RWPE2 (cell line): Measurements from ENCODE around the gene KEL.

Source experiments
- ATAC-seq: fragments of 200-7000 bp; cut with Tn5 transposase; 3 replicates; pipeline ENCODE4 v1.9.1; 2021; ENCODE audit warnings: low read depth
- DNase-seq: peaks from one replicate; pipeline ENCODE4 v3.0.0-alpha.2; 2020; ENCODE audit warnings: low spot score
- H3K27ac ChIP-seq: fragments of 450-650 bp; 2 replicates; pipeline ENCODE4 v1.5.1; 2017; ENCODE audit warnings: mild to moderate bottlenecking; ENCODE audit not compliant: poor library complexity, severe bottlenecking
- H3K27me3 ChIP-seq: fragments of 250-450 bp; sonication (Bioruptor Pico); 2 replicates; pipeline ENCODE4 v1.5.1; 2021; ENCODE audit warnings: mild to moderate bottlenecking, moderate library complexity; ENCODE audit not compliant: insufficient read depth, poor library complexity, severe bottlenecking
- H3K36me3 ChIP-seq: fragments of 250-450 bp; sonication (Bioruptor Pico); 2 replicates; pipeline ENCODE4 v1.5.1; 2020; ENCODE audit warnings: low read depth, mild to moderate bottlenecking, moderate library complexity
- H3K4me1 ChIP-seq: fragments of 250-450 bp; sonication (Bioruptor Pico); 2 replicates; pipeline ENCODE4 v1.5.1; 2021; ENCODE audit warnings: mild to moderate bottlenecking, moderate library complexity; ENCODE audit not compliant: insufficient read depth, poor library complexity, severe bottlenecking
- H3K4me3 ChIP-seq: fragments of 250-450 bp; sonication (Bioruptor Pico); 2 replicates; pipeline ENCODE4 v1.5.1; 2021; ENCODE audit warnings: mild to moderate bottlenecking, moderate library complexity; ENCODE audit not compliant: severe bottlenecking
- H3K9me3 ChIP-seq: fragments of 250-450 bp; sonication (Bioruptor Pico); 2 replicates; pipeline ENCODE4 v1.5.1; 2021; ENCODE audit warnings: mild to moderate bottlenecking, moderate library complexity; ENCODE audit not compliant: severe bottlenecking
- CTCF ChIP-seq: fragments of 450-650 bp; IDR thresholded peaks from one replicate; pipeline ENCODE4 v1.5.1; 2017; ENCODE audit warnings: mild to moderate bottlenecking, moderate library complexity; ENCODE audit not compliant: poor library complexity, severe bottlenecking

Gene KEL

GRCh38 chr7:142894985-142895593 lies 67.1 kb downstream of the KEL start:
- no peak overlapping the region for H3K27ac ChIP-seq
- H3K4me3 ChIP-seq = no peak overlapping the region
- H3K4me1 ChIP-seq = no peaks in the 10 kb centered on the region
- DNase-seq = no peak
- no peaks in the 10 kb centered on the region for H3K27me3 ChIP-seq
- no peaks in the 10 kb centered on the region for H3K9me3 ChIP-seq
- ATAC-seq = no peak
- no peak for TF ChIP-seq CTCF
- no peaks in the 10 kb centered on the region for H3K36me3 ChIP-seq

GRCh38 chr7:142894112-142894984 lies 67.8 kb downstream of the KEL start:
- ATAC-seq (no peak), DNase-seq (no peak)

GRCh38 chr7:142892951-142893350 lies 69.2 kb downstream of the KEL start:
- H3K27ac ChIP-seq = no peak overlapping the region
- ATAC-seq = no peak
- no peak for DNase-seq

More at GRCh38 chr7:142894112-142894984, 67.8 kb downstream of the KEL start:
- H3K4me1 ChIP-seq = no peaks in the 10 kb centered on the region
- H3K27ac ChIP-seq = no peak overlapping the region
- no peak for TF ChIP-seq CTCF
- no peaks in the 10 kb centered on the region for H3K27me3 ChIP-seq
- H3K4me3 ChIP-seq = no peak overlapping the region
- H3K9me3 ChIP-seq = no peaks in the 10 kb centered on the region
- H3K36me3 ChIP-seq = no peaks in the 10 kb centered on the region

GRCh38 chr7:142891490-142892082 lies 70.6 kb downstream of the KEL start:
- Histone ChIP-seq H3K36me3 (no peaks in the 10 kb centered on the region), H3K4me3 (no peak overlapping the region), H3K4me1 (no peaks in the 10 kb centered on the region), H3K9me3 (no peaks in the 10 kb centered on the region), H3K27me3 (no peaks in the 10 kb centered on the region), H3K27ac (no peak overlapping the region)
- no peak for TF ChIP-seq CTCF
- DNase-seq (no peak), ATAC-seq (no peak)

More at GRCh38 chr7:142892951-142893350, 69.2 kb downstream of the KEL start:
- Histone ChIP-seq H3K27me3 (no peaks in the 10 kb centered on the region), H3K4me3 (no peak overlapping the region), H3K4me1 (no peaks in the 10 kb centered on the region), H3K36me3 (no peaks in the 10 kb centered on the region), H3K9me3 (no peaks in the 10 kb centered on the region)
- no peak for TF ChIP-seq CTCF
